T1000 (cell line): ENCODE data around the gene LRRC56.
A peak's percentile ranks its signal among the peaks of the same experiment; 100 is the strongest.

Experiments used
- DNase-seq: peaks from one replicate; lab custom pipeline; 2025; ENCODE audit warnings: mixed read lengths; lab: John Stamatoyannopoulos, UW

Gene LRRC56

DNA sequence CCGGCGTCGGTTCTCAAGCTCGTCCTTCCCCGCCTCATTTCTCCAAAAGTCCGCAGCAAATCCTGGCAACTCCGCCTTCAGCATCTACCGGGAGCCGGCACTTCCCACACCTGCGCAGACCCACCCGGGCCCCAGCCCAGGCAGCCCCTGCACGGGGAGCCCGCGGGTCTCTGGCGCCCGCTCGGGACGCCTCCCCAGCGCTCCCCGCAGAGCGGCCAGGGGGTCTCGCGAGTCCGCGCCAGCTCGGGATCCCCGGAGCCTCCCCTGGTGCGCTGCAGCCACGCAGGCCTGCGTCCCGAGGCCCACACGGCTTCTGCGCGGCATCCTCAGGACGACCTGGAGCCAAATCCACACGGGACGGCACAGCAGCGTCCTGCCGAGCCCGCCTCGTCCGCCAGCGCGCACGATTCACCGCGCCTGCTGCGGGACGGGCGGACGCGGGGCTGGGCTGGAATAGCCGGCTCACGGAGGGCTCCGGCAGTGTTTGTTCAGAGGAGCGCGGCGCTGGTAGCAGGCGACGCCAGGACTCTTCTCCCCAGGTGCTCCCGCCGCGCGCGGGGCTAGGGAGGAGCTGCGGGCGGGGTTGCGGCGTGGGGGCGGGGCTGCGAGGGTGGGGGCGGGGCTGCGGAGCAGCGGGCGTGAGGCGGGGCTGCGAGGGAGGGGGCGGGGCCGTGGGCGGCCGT, 38.1 kb downstream of the LRRC56 start:
- DNase-seq, result no peak

DNA sequence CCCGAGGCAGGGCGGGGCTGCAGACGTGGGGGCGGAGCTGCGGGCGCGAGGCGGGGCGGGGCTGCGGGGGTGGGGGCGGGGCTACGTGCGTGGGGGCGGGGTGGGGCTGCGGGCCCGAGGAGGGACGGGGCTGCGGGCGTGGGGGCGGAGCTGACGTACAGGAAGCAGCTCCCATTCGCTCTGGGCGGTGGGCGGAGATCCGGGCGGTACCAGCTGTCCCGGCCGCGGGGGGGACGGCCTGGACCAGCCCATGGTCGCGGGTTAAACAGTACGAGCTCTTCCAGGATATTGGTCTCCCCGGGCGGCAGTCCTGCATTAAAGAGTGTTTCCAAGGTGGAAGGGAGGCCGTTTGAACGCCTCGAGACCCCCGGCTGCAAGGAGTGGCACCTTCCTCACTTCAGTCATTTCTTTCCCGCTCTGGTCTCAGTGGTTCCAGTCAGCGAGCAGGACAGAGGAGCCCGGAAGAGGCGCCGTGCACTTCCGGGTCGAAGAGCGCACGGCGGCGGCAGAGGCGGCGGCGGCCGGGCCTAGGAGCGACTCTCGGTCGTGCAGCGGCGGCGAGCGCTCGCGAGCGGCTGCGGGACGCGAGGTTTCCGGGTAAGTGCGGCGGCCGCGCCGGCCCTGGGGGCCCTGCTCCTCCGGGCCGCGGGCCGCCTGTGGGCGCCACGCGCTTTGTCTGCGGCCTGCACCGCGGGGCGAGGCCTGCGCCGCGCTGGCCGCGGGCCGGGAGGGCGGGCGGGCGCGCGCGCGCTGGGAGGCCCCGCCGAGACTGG, 38.9 kb downstream of the LRRC56 start, which contains the start of gene PHRF1:
PHRF1 (plus strand) TSS at position 475 of the 773 bp plus-strand sequence. CDS start 5,043 bp downstream, outside the sequence.
- peak; percentile 78 for DNase-seq

DNA sequence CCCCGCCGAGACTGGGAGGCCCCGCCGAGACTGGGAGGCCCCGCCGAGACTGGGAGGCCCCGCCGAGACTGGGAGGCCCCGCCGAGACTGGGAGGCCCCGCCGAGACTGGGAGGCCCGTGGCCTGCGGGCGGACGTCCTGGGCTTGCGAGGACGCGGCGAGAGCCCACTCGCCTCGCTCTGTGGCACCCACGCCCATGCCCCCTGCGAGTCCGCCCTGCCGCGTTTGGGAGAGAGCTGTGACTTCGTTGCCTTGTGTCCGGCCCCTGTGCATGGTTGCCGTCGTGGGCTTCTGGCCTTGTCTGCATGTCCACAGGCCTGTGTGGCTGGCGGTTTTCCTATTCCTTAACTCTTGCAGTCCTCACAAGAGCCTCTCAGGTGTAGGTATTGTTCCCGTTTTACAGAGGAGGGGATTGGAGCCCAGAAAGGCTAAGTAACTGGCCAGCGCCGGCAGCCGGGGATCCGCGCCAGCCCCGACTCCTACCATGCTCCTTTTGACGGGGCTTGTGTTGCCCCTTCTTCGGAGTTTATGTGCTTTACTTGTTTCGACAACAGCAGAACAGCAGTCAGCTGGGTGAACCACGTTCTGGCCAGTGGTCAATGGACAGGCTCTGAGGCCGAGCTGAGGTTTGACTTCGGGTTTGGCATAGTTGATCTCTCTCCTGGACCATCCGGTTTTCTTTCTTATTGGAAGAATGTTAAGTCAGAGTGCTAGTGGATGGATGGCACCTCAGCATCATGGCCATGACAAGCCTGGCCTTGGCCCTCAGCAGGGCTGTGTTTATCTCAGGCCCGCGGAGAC, 39.7 kb downstream of the LRRC56 start:
- DNase-seq, result no peak

DNA sequence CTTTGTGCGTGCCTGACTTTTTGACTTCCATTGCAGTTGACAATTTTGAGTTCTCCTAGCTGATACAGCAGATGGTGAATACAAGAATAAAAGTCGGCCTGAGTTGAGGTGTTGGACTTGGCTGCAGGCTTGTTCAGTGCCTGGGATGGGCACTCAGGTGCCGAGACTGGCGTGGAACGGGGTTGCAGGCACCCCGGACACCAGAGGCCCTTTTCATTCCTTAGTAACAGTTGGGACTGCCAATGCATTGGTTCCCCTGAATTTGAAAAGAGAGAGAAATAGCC, 40.2 kb downstream of the LRRC56 start:
- no peak for DNase-seq

DNA sequence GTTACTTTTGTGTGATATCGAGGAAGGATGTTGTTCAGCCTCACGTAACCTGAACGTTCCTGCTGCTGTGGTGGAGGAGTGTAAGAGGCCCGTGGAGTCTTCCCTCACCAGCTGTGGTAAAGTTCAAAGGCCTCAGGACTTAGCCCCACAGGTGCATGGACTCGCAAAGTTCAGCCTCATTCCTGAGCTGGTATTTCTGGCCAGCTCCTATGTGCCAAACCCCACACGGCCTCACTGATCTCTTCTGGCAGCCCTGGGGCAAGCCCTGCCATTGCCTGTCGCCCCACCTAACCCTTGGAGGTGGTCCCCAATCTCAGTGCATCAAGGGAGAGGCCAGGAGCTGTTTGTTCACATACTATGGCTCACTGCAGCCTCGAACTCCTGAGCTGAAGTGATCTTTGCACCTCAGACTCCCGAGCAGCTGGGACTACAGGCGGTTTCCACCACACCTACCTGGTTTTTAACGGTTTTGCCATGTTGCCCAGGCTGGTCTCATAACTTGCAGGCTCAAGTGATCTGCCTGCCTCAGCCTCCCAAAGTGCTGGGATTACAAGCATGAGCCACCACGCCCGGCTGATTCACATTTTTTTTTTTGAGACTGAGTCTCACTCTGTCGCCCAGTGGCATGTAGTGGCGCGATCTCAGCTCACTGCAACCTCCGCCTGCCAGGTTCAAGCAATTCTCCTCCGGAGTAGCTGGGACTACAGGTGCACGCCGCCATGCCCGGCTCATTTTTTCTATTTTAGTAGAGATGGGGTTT, 41.1 kb downstream of the LRRC56 start:
- DNase-seq, result no peak

DNA sequence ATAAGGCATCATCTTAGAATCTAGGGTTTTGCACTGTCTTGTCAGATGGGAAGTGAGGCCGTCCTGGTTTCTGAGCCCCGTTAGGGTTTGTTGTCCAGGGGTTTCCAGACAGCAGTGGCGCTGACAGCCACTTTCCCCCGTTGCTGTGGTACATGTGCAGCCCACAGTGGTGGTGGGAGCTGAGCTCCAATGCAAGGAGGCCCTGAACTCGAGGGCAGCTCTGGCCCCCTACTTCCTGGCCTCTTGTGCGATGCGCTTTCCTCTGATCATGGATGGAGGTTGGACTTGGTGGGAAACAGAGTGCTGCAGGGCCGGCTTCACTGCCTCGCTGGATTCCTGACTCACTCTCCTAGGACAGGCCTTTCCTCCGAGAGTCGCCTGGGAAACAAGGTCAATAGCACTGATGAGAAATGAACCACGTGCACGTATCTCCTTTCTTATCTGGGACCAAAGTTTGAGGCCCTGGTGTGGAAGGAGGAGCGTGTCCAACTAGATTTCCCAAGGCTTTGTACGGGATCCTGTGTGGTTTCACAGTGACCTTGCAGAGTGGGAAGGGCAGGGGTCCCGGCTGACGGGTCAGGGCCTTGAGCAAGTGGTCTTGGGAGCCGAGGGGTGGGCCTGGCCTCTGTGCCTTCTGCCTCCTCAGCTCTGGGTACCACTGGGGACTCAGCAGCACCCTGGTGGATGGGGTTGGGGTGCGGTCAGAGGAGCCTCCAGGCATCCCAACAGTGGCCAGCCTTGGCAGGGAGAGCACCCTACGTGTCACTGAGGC, 42.7 kb downstream of the LRRC56 start:
- DNase-seq, result no peak

DNA sequence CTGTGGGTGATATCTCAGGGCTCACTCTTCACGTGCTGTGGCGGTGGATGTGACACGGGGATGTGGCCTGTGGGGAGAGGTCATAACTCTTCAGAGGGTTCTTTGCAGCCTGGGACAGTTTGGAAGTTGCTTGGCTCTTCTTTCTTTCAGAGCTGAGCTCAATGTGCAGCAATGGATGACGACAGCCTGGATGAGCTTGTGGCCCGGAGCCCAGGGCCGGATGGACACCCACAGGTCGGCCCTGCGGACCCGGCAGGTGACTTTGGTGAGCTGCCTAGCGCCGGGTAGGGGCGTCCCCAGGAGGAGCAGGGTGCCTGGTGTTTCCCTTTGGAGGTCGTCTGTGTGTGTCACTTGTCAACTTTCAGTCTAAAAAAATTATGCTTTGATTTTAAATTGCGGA, 44.0 kb downstream of the LRRC56 start:
- DNase-seq, result no peak

DNA sequence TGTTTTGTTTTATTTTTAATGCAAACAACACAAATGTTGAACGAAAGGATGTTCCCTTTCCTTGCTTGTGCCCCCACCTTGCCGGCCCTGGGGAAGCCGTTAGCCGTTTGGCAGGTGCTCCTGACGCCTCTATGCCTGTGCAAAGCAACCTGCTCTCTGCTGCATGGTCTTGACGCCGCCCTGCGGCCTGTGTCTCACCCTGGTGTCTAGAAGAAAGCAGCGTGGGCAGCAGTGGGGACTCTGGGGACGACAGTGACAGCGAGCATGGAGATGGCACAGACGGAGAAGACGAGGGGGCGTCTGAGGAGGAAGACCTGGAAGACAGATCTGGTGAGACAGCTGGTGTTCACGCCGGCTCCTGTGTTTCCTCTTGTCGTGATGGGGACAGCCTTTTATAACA, 44.4 kb downstream of the LRRC56 start:
- no peak for DNase-seq

DNA sequence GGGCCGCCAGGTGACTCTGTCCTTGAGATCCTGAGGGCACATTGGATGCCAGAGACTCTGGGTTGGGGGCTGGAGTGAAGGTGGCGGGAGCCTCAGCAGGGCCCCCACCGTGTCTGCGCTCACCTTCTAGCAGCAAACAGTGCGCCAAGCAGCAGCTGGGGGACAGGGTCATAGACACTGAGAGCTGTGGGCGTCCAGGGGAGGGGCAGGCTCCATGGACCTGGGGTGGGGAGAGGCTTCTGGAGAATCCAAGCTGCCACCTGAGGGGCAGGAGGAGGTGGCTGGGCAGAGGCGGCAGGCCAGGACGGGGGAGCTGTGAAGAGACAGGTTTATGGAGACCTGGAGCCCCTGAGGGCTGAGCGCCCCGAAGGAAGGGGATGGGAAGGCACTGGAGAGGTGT, 47.0 kb downstream of the LRRC56 start:
- DNase-seq, result no peak

DNA sequence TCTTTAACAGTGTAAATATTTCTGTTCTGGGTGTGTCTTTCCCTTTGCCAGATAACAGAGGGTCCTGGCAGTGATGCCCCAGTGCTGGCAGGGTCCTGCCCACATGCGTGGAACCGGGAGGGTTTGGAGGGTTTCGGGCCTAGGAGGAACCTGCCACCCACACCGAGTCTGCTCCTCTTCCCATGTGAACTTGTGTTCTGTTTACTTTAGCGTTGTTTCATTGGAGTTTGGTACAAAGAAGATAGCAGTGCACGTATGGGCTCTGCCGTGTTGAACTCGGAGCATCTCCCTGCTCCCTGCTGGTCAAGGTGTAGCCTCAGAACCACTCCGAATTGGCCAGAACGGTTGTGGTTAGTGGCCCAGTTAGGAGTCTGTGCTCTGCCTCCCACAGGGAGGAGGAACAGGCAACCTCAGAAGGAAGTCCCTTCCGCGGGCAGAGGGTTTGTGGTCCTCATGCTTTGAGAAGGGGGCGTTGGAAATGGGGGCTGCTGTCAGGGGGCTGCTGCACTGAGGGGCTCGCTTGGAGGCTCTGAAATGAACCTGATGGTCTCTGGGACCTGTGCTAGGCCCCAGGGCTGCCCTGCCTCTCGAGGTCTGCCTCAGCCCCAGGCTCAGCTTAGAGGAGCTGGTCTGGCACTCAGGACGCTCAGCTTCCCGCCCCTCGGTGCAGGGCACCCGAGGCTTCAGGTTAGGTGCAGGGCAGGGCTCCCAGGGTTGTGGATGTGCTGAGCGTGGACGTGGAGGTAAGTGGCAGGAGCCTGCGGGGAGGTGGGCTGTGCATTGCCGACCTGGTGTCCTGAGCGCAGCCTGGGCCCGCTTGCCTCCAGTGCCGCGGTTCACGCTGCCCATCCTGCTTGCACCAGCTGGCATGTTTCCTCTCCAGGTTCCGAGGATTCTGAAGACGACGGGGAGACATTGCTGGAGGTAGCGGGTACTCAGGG, 49.3 kb downstream of the LRRC56 start:
- no peak for DNase-seq

DNA sequence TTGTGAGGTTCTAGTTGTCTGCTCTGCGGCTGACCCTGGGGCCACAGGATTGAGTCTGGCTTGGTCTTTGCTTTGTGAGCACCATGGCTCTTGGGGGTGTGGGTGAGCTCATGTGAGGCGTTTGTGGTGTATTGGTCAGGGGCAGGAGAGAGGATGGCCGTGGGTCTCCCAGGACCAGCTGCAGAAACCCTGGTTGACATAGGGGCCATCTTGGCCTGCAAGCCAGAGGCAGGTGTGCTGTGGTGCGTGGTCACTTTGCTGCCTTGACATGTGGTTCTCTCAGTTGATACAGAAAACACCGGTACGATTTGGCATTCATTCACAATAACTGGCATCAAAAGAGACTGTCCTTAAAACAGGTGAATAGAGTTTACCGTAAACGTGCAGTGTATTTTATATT, 50.2 kb downstream of the LRRC56 start:
- no peak for DNase-seq

DNA sequence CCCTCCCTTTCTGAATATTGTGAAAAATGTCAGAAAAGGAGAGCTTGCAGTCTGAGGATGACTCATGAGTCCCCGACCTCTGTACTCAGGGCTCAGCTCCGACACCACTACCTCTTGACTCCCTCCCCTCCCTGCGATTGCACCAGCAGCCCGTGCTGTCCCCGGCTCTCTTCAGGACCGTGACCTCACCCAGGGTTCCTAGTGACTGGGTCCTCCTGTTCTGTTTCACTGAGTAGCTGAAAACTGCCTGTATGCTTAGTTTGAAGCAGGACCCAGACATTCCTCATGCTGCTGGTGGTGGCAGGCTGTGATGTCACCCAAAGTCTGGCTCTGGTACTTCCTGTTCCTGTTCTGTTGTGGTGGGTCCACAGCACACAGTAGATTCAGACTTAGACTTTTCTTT, 50.7 kb downstream of the LRRC56 start:
- DNase-seq, result no peak

DNA sequence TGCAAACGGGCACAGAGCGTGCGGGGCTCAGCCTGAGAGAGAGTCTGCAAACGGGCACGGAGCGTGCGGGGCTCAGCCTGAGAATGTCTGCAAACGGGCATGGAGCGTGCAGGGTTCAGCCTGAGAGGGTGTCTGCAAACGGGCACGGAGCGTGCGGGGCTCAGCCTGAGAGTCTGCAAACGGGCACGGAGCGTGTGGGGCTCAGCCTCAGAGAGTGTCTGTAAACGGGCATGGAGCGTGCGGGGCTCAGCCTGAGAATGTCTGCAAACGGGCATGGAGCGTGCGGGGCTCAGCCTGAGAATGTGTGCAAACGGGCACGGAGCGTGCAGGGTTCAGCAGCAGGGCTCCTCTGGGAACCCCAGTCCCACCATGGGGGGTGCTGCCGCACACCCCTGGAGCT, 52.5 kb downstream of the LRRC56 start:
- DNase-seq, result no peak

DNA sequence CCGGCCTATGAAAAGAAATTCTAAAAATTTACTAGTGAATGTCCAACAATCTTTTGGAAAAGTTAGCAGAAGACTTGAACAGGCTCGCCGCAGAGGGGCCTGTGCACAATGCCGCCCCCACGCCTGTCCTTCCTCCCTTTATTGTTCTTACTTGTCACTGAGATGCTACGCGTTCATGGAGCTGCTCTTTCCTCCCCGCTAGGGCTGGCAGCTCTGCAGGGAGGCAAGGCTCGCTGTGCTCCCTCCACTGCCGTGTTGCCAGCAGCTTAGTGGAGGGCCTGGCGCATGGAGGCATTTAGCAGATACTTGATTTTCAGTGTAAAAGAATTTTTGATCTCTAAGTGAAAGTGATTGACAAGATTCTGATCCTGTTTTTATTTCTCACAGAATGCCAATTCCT, 53.7 kb downstream of the LRRC56 start:
- no peak for DNase-seq

DNA sequence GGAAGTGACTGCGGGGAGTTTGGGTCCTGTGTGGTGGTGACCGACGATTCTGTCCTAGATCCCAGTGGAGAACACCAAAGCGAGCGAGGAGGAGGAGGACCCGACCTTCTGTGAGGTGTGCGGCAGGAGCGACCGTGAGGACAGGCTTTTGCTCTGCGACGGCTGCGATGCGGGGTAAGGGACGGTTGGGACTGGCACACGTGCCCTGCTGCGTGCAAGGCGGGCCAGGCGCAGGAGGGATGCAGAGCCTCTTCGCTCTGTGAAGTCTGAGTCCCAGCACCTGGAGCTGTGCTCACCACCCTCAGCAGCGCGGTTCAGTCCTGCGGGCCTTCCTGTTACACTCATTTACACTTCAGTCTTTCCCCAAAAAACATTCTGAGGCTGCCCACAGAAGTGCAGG, 55.2 kb downstream of the LRRC56 start:
- no peak for DNase-seq

DNA sequence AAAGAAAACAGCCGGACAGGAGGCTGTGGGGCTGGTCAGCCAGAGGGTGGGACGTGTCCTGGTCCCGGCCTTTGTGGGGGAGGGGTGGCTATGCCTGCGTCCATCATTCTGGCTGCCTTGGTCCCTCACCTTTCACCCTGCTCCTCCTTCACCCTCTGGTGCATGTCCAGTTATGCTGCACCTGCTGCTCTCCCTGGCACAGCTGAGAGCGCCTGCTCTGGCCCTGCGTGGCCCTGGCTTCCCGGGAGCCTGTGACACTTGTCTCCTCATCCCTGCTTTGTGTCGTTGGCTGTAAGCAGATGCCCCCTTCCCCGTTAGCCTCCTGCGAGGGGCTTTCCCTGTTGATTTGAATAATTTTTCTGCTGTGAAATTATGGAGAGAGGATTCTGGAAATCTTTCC, 55.6 kb downstream of the LRRC56 start:
- no peak for DNase-seq

DNA sequence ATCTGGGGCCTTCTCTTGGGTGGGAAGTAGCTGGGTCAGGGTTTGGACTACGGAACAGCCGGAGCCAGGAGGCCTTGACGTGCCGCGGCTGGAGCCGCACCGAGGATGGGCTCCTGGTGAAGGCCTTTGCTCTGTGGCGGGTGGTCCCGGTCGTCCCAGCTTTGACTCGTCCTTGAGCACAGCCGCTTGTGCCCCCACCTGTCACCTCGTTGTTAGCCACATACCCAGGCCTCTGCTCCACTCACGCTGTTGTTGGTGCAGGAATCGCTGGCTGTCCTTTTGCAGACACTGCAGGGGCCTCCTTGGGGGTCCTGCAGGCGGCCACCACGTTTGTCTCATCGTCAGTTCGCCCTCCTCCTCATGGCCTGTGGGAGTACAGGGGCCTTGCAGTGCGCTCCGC, 56.0 kb downstream of the LRRC56 start:
- no peak for DNase-seq

DNA sequence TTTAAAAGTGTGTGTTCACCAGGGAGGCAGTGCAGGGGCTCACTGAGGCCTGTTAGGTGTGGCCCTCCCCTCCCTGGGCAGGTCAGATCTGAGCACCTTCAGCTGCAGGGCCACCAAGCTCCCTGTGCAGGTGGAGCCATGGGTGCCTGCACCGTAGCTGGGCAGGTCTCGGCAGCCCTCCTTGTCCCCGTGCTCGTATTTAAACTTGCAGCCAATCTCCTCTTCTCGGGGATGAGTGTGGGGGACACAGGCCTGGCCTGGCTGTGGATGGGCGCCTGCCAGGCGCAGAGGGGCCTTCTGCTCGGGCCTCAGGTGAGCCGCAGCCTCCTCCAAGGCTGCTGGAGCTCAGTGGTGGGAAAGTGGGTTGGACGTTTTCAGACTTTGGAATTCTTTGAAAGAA, 58.1 kb downstream of the LRRC56 start:
- no peak for DNase-seq

DNA sequence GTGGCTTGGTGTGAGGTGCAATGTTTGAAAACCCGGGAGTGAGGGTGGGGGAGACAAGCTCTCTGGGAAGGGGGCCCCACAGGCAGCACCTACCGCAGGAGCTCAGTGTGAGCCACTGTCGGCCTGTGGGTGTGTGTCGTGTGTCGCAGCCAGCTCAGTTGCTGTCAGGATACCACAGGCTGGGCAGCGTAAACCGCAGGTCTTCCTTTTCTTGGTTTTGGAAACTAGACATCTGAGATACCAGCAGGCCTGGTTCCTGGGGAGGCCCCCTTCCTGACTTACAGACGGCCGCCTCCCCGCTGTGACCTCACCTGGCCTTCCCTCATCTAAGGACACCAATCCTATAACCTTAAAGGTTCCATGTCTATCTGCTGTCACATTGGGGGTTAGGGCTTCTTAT, 59.0 kb downstream of the LRRC56 start:
- DNase-seq, result no peak

DNA sequence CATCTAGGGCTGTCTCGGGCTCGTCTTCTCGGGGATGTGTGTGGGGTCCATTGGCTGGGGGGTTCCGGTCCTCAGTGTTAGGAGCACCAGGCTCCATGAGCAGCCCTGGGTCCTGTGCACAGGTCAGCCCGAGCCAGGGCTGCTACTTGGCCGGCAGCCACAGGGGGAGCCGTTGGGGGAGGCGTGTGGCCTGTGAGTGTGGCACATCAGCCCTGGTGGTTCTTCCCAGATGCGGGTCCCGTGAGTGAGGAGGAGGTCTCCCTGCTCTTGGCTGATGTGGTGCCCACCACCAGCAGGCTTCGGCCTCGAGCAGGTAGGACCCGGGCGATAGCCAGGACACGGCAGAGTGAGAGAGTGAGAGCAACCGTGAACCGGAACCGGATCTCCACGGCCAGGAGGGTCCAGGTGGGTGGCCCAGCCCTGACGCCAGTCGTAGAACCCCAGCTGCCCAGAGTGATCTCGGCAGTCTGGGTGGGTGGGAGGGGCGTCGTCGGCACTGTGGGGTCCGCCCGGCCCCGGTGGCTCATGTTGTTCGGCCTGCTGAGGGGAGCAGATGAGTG, 59.9 kb downstream of the LRRC56 start:
- no peak for DNase-seq
